Spleen (tissue), 11 donors: ENCODE results near the gene NFIA. TPM values are rescaled to one million over a fixed set of nuclear protein-coding genes. Genes with fewer than 3 reads are reported as not detected.

Experiments
- DNase-seq: peaks from one replicate; pipeline ENCODE4 v3.0.0-alpha.2; 2020
- H3K27ac ChIP-seq, 8 donors: fragments of 200-600 bp; sonication (generic) in 7 of 8; 1 replicate in 4 of 8; 2 replicates in 4 of 8; pipeline versions ENCODE4 v1.5.0 to v1.8.0; 2016 to 2021; ENCODE audit warnings: inconsistent platforms in 4 of 8, mild to moderate bottlenecking in 4 of 8, moderate library complexity in 1 of 8
- H3K27me3 ChIP-seq, 7 donors: fragments of 200-600 bp; sonication (generic) in 6 of 7; replicated peaks in 1 of 7; 1 replicate in 4 of 7; 2 replicates in 3 of 7; pipeline versions ENCODE4 v1.5.0 to v1.8.0; 2016 to 2021; ENCODE audit warnings: inconsistent platforms in 3 of 7, mild to moderate bottlenecking in 1 of 7
- H3K36me3 ChIP-seq, 6 donors: fragments of 200-600 bp; sonication (generic) in 5 of 6; 1 replicate in 4 of 6; 2 replicates in 2 of 6; pipeline versions ENCODE4 v1.5.0 to v1.8.0; 2016 to 2021; ENCODE audit warnings: inconsistent platforms in 2 of 6
- H3K4me1 ChIP-seq, 6 donors: fragments of 200-600 bp; sonication (generic) in 5 of 6; 1 replicate in 3 of 6; 2 replicates in 3 of 6; pipeline versions ENCODE4 v1.5.0 to v1.8.0; 2016 to 2021; ENCODE audit warnings: inconsistent platforms in 3 of 6
- H3K4me3 ChIP-seq, 8 donors: fragments of 200-600 bp; sonication (generic) in 7 of 8; 1 replicate in 4 of 8; 2 replicates in 4 of 8; pipeline versions ENCODE4 v1.5.0 to v1.8.0; 2016 to 2021; ENCODE audit warnings: inconsistent platforms in 4 of 8, mild to moderate bottlenecking in 4 of 8, moderate library complexity in 2 of 8
- H3K9me3 ChIP-seq, 8 donors: fragments of 200-600 bp; sonication (generic) in 7 of 8; 1 replicate in 4 of 8; 2 replicates in 4 of 8; pipeline versions ENCODE4 v1.5.0 to v1.8.0; 2016 to 2021; ENCODE audit warnings: inconsistent platforms in 4 of 8
- POLR2A ChIP-seq, 3 donors: fragments of 450-650 bp; IDR thresholded peaks; one replicate each; pipeline ENCODE4 v1.5.1; 2017; ENCODE audit warnings: antibody characterized with exemption in 3 of 3, mild to moderate bottlenecking in 1 of 3
- POLR2AphosphoS5 ChIP-seq, 3 donors: sonication (generic); formaldehyde crosslinking; IDR thresholded peaks; one replicate each; pipeline ENCODE4 v1.5.1; 2017; ENCODE audit warnings: antibody characterized with exemption in 3 of 3
- WGBS, 5 donors: extraction: QIAGEN DNeasy Blood & Tissue Kit in 3 of 5; methylation state at CpG; one replicate each; pipeline versions ENCODE4 v1.1.5 to v1.1.7; 2013 to 2018; 5-methylcytosine and 5-hydroxymethylcytosine counted together
- intact Hi-C: fragments of 100-400 bp; cut with DNase I; formaldehyde crosslinking; loops from one replicate; pipeline ENCODE4 v1.15.0; 2023; ENCODE audit warnings: low total_unique reads
- polyA plus RNA-seq, 3 donors: library from polyadenylated mRNA; stranded (reverse); fragments of 200-250 nt; gene quantifications; one replicate each; pipeline ENCODE4 v1.2.1, GENCODE V29; 2013
- total RNA-seq, 7 donors: library from RNA; depleted of rRNA in 3 of 7; stranded (reverse); fragments of >200 nt in 3 of 7; fragmentation: NEBNext Ultra II Directional in 4 of 7; extraction: Animal tissue kit (Norgen Biotek cat#: 25700) in 4 of 7; gene quantifications; one replicate each; pipeline versions ENCODE4 v1.1.0 to v1.2.1, GENCODE V29; 2016 to 2021
- TF ChIP-seq, protein P1 (sequence below), 11 experiments: fragments of 200-600 bp in 7 of 11; fragments of 450-650 bp in 4 of 11; sonication (generic) in 4 of 11; IDR thresholded peaks in 8 of 11; conservative IDR thresholded peaks in 3 of 11; 1 replicate in 7 of 11; 2 replicates in 4 of 11; pipeline versions ENCODE4 v1.4.0 to v1.8.0; 2016 to 2021; ENCODE audit warnings: antibody characterized with exemption in 11 of 11, inconsistent platforms in 4 of 11, mild to moderate bottlenecking in 1 of 11
- donor health status: healthy with polysubstance abuse.
- donor health status: DM: no; HTN: no; CAD: no; lungs with moderate emphysema.
- donor health status: DM: no; HTN: no; CAD: no.
- donor health status: Bipolar disorder and iron deficiency.
- donor health status: healthy.
- donor health status: DM: no; HTN: no; CAD: no.
- donor health status: DM: yes; HTN: yes; CAD: no.

NFIA gene
- total and polyA plus RNA-seq, 10 donors: 3.1 to 76.8 (median 35.5) TPM

DNA sequence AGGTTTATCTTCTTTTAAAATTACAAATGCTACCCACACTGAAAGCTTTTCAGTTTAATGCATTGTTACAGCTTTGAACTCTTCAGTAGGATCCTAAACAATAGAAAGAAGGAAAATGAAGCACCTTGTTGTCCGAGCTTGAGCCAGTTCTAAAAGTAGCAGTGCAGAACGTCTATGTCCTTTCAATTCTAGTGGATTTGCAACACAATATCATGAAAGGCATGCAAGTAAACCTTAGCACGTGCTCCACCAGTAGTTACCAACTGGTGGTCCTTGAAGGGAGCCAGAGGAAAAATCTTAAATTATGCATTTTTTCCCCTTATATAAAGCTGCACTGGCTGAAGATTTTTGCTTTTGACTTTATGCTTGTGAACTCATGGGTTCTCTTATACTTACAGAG, 208.2 kb downstream of the NFIA start:
- H3K27me3 ChIP-seq: no peaks in the 10 kb centered on the region
- no peaks in the 10 kb centered on the region for H3K9me3 ChIP-seq
- DNase-seq: no peak
- no peak for TF ChIP-seq POLR2AphosphoS5 (IDR thresholded peaks at IDR 0.05)
- TF ChIP-seq, protein P1, sequence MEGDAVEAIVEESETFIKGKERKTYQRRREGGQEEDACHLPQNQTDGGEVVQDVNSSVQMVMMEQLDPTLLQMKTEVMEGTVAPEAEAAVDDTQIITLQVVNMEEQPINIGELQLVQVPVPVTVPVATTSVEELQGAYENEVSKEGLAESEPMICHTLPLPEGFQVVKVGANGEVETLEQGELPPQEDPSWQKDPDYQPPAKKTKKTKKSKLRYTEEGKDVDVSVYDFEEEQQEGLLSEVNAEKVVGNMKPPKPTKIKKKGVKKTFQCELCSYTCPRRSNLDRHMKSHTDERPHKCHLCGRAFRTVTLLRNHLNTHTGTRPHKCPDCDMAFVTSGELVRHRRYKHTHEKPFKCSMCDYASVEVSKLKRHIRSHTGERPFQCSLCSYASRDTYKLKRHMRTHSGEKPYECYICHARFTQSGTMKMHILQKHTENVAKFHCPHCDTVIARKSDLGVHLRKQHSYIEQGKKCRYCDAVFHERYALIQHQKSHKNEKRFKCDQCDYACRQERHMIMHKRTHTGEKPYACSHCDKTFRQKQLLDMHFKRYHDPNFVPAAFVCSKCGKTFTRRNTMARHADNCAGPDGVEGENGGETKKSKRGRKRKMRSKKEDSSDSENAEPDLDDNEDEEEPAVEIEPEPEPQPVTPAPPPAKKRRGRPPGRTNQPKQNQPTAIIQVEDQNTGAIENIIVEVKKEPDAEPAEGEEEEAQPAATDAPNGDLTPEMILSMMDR (IDR thresholded peaks at IDR 0.05 in 8 of 11, conservative IDR thresholded peaks at IDR 0.05 in 3 of 11): no peak
- TF ChIP-seq POLR2A (IDR thresholded peaks at IDR 0.05): no peak
- H3K27ac ChIP-seq: no peak overlapping the region
- WGBS, 5 donors: 74 to 87% (median 79%) methylated on average over 3 of the region's 3 CpGs
- intact Hi-C loops: no loop called here
- H3K36me3 ChIP-seq: no peaks in the 10 kb centered on the region
- H3K4me3 ChIP-seq: no peak overlapping the region
- H3K4me1 ChIP-seq: no peaks in the 10 kb centered on the region

- whole genome bisulfite sequencing, 5 donors: 85 to 95% (median 90%) methylated on average over 2 of the region's 2 CpGs
- no peak overlapping the region for H3K27ac ChIP-seq
- DNase-seq: no peak
- TF ChIP-seq, protein P1 (IDR thresholded peaks at IDR 0.05 in 8 of 11, conservative IDR thresholded peaks at IDR 0.05 in 3 of 11): no peak
- no peak for TF ChIP-seq POLR2A (IDR thresholded peaks at IDR 0.05)
- TF ChIP-seq POLR2AphosphoS5 (IDR thresholded peaks at IDR 0.05): no peak
- no peaks in the 10 kb centered on the region for H3K9me3 ChIP-seq
- H3K4me1 ChIP-seq: no peaks in the 10 kb centered on the region
- no peaks in the 10 kb centered on the region for H3K36me3 ChIP-seq
- no peaks in the 10 kb centered on the region for H3K27me3 ChIP-seq
- intact Hi-C loops: no loop called here
- H3K4me3 ChIP-seq: no peak overlapping the region
Observed at GRCh38 chr1:61293197-61293596, 210.8 kb downstream of the NFIA start.

DNA sequence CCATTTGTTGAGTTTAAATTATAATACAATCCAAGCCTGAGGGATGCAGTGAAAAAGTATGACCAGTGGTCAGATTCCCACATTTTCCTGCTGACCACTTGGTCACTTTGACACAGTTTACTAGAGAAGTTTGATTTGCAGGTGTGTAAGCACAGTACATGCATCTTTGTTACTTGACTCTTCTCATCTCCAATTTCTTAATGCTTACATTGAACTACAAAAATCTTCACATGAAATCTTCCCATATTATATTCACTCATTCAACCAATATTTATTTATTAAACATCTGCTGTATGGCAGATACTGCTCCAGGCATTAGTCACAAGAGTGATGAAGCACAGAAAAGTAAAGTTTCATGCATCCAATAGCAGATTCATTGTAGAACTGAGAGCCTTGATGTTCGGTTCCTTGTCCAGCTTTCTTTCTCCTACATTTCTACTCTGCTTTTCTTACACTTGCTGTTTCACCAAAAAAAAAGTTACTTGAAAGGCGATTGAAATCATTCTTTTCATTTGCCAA, 211.7 kb downstream of the NFIA start:
- no peak for DNase-seq
- H3K27me3 ChIP-seq: no peaks in the 10 kb centered on the region
- no peaks in the 10 kb centered on the region for H3K9me3 ChIP-seq
- TF ChIP-seq POLR2AphosphoS5 (IDR thresholded peaks at IDR 0.05) (no peak), POLR2A (IDR thresholded peaks at IDR 0.05) (no peak)
- TF ChIP-seq, protein P1 (IDR thresholded peaks at IDR 0.05 in 8 of 11, conservative IDR thresholded peaks at IDR 0.05 in 3 of 11): no peak
- no peak overlapping the region for H3K27ac ChIP-seq
- 70 to 89% (median 87%) methylated on average over 2 of the region's 2 CpGs for WGBS, 5 donors
- intact Hi-C loops: no loop called here
- H3K36me3 ChIP-seq: no peaks in the 10 kb centered on the region
- no peak overlapping the region for H3K4me3 ChIP-seq
- H3K4me1 ChIP-seq: no peaks in the 10 kb centered on the region

GRCh38 chr1:61294930-61295329, 212.6 kb downstream of the NFIA start:
- Histone ChIP-seq H3K27ac (no peak overlapping the region), H3K4me3 (no peak overlapping the region), H3K4me1 (no peaks in the 10 kb centered on the region), H3K27me3 (no peaks in the 10 kb centered on the region), H3K9me3 (no peaks in the 10 kb centered on the region), H3K36me3 (no peaks in the 10 kb centered on the region)
- WGBS, 5 donors: 89 to 96% (median 90%) methylated on average over 5 of the region's 5 CpGs
- intact Hi-C loops: no loop called here
- TF ChIP-seq POLR2AphosphoS5 (IDR thresholded peaks at IDR 0.05) (no peak), POLR2A (IDR thresholded peaks at IDR 0.05) (no peak)
- TF ChIP-seq, protein P1 (IDR thresholded peaks at IDR 0.05 in 8 of 11, conservative IDR thresholded peaks at IDR 0.05 in 3 of 11): no peak
- no peak for DNase-seq
